GM19023 (cell line): ENCODE measurements around the gene ARPIN.

ENCODE experiments used
- ATAC-seq: cut with Tn5 transposase; IDR thresholded peaks from one replicate; pipeline ENCODE4 v1.9.1; 2021; ENCODE audit warnings: mild to moderate bottlenecking, moderate library complexity; ENCODE audit not compliant: unreplicated experiment

Gene ARPIN

GRCh38 chr15:89845305-89845893 lies 67.4 kb downstream of the ARPIN start:
- no peak for ATAC-seq
